ENCODE results near the gene TTC13. TPM values are rescaled to one million over a fixed set of nuclear protein-coding genes. Genes with fewer than 3 reads are reported as not detected.

Gene TTC13
- total RNA-seq, 4 donors from 2014 or later = 20.4 to 30.1 (median 25.6) TPM

- Histone ChIP-seq H3K4me3 (no peak overlapping the region), H3K36me3 (peaks cover 5 to 64% (median 28%) of the 10 kb centered on the region in 3 donors), H3K27me3 (no peaks in the 10 kb centered on the region), H3K4me1 (no peaks in the 10 kb centered on the region), H3K9me3 (peaks cover 0 to 39% (median 0%) of the 10 kb centered on the region in 4 donors), H3K27ac (no peak overlapping the region)
- DNase-seq (ENCODE audit: low spot score in 2 of 2) = no peak
- TF ChIP-seq EP300 (IDR thresholded peaks at IDR 0.05) = no peak
- TF ChIP-seq POLR2A (IDR thresholded peaks at IDR 0.05) = no peak
- TF ChIP-seq CTCF (IDR thresholded peaks at IDR 0.05) = no peak
Observed at GRCh38 chr1:231001892-231002291, 23.2 kb upstream of the TTC13 start.

- peaks cover 0 to 29% (median 0%) of the 10 kb centered on the region in 4 donors for H3K9me3 ChIP-seq
- no peak overlapping the region for H3K4me3 ChIP-seq
- 88 to 93% methylated on average over 1 of the region's 1 CpG for WGBS, 2 donors
- no peaks in the 10 kb centered on the region for H3K27me3 ChIP-seq
- TF ChIP-seq CTCF (IDR thresholded peaks at IDR 0.05) = no peak
- no peak for TF ChIP-seq EP300 (IDR thresholded peaks at IDR 0.05)
- no peak for TF ChIP-seq POLR2A (IDR thresholded peaks at IDR 0.05)
- H3K27ac ChIP-seq = no peak overlapping the region
- H3K36me3 ChIP-seq = peaks cover 5 to 72% (median 28%) of the 10 kb centered on the region in 3 donors
- H3K4me1 ChIP-seq = no peaks in the 10 kb centered on the region
- no peak for DNase-seq (ENCODE audit: low spot score in 2 of 2)
Observed at GRCh38 chr1:231000639-231001038, 22.0 kb upstream of the TTC13 start.

GRCh38 chr1:231000201-231000600 is 21.5 kb upstream of the TTC13 start:
- H3K4me1 ChIP-seq = no peaks in the 10 kb centered on the region
- no peak for DNase-seq (ENCODE audit: low spot score in 2 of 2)
- no peak overlapping the region for H3K4me3 ChIP-seq
- no peak overlapping the region for H3K27ac ChIP-seq
- no peaks in the 10 kb centered on the region for H3K27me3 ChIP-seq
- WGBS, 2 donors = 84 to 90% methylated on average over 4 of the region's 4 CpGs
- peaks cover 5 to 72% (median 28%) of the 10 kb centered on the region in 3 donors for H3K36me3 ChIP-seq
- peaks cover 0 to 28% (median 0%) of the 10 kb centered on the region in 4 donors for H3K9me3 ChIP-seq
- no peak for TF ChIP-seq POLR2A (IDR thresholded peaks at IDR 0.05)
- no peak for TF ChIP-seq CTCF (IDR thresholded peaks at IDR 0.05)
- no peak for TF ChIP-seq EP300 (IDR thresholded peaks at IDR 0.05)

- no peak overlapping the region for H3K4me3 ChIP-seq
- H3K9me3 ChIP-seq = no peaks in the 10 kb centered on the region
- no peaks in the 10 kb centered on the region for H3K27me3 ChIP-seq
- WGBS, 2 donors = 73 to 85% methylated on average over 1 of the region's 1 CpG
- H3K27ac ChIP-seq = no peak overlapping the region
- DNase-seq (ENCODE audit: low spot score in 2 of 2) = no peak
- H3K36me3 ChIP-seq = peaks cover 5 to 70% (median 27%) of the 10 kb centered on the region in 3 donors
- no peaks in the 10 kb centered on the region for H3K4me1 ChIP-seq
- no peak for TF ChIP-seq POLR2A (IDR thresholded peaks at IDR 0.05)
- no peak for TF ChIP-seq CTCF (IDR thresholded peaks at IDR 0.05)
- no peak for TF ChIP-seq EP300 (IDR thresholded peaks at IDR 0.05)
Observed at GRCh38 chr1:230994860-230995259, 16.2 kb upstream of the TTC13 start.

GRCh38 chr1:230992100-230992774 is 13.6 kb upstream of the TTC13 start:
- DNase-seq (ENCODE audit: low spot score in 2 of 2) = no peak
- Histone ChIP-seq H3K27me3 (no peaks in the 10 kb centered on the region), H3K4me3 (no peak overlapping the region), H3K4me1 (peaks cover 0 to 3% (median 0%) of the 10 kb centered on the region in 4 donors), H3K9me3 (no peaks in the 10 kb centered on the region), H3K36me3 (peaks cover 0 to 59% (median 1%) of the 10 kb centered on the region in 3 donors), H3K27ac (no peak overlapping the region)
- no peak for TF ChIP-seq CTCF (IDR thresholded peaks at IDR 0.05)
- TF ChIP-seq EP300 (IDR thresholded peaks at IDR 0.05) = no peak
- TF ChIP-seq POLR2A (IDR thresholded peaks at IDR 0.05) = no peak
- 85 to 86% methylated on average over 7 of the region's 7 CpGs for WGBS, 2 donors

Data from tibial nerve (tissue), 4 donors.